ENCODE data around the gene TNFAIP8L3.

TNFAIP8L3 gene

GRCh38 chr15:51065261-51065660 is 29.4 kb downstream of the TNFAIP8L3 start:
- no peaks in the 10 kb centered on the region for H3K4me1 ChIP-seq (ENCODE audit: control insufficient read depth in 1 of 2, insufficient read depth in 1 of 2, low read depth in 1 of 2, low read length in 1 of 2)
- no peaks in the 10 kb centered on the region for H3K9me3 ChIP-seq
- TF ChIP-seq CTCF (IDR thresholded peaks at IDR 0.05) = no peak
- H3K27me3 ChIP-seq = peaks cover 81% of the 10 kb centered on the region
- H3K36me3 ChIP-seq = no peaks in the 10 kb centered on the region
- H3K4me3 ChIP-seq (ENCODE audit: low read depth in 1 of 2, low read length in 1 of 2) = no peak overlapping the region
- H3K27ac ChIP-seq = no peak overlapping the region

- Histone ChIP-seq H3K27ac (no peak overlapping the region), H3K4me3 (ENCODE audit: low read depth in 1 of 2, low read length in 1 of 2) (no peak overlapping the region), H3K36me3 (no peaks in the 10 kb centered on the region), H3K27me3 (peaks cover 88% of the 10 kb centered on the region), H3K9me3 (no peaks in the 10 kb centered on the region), H3K4me1 (ENCODE audit: control insufficient read depth in 1 of 2, insufficient read depth in 1 of 2, low read depth in 1 of 2, low read length in 1 of 2) (no peaks in the 10 kb centered on the region)
- no peak for TF ChIP-seq CTCF (IDR thresholded peaks at IDR 0.05)
Measured at GRCh38 chr15:51062736-51063135, 32.0 kb downstream of the TNFAIP8L3 start.

GRCh38 chr15:51060030-51060673 is 34.6 kb downstream of the TNFAIP8L3 start:
- Histone ChIP-seq H3K27me3 (peaks cover 92% of the 10 kb centered on the region), H3K4me1 (ENCODE audit: control insufficient read depth in 1 of 2, insufficient read depth in 1 of 2, low read depth in 1 of 2, low read length in 1 of 2) (no peaks in the 10 kb centered on the region), H3K36me3 (no peaks in the 10 kb centered on the region), H3K4me3 (ENCODE audit: low read depth in 1 of 2, low read length in 1 of 2) (no peak overlapping the region), H3K9me3 (no peaks in the 10 kb centered on the region), H3K27ac (no peak overlapping the region)
- TF ChIP-seq CTCF (IDR thresholded peaks at IDR 0.05) = no peak

GRCh38 chr15:51054535-51054934 is 40.2 kb downstream of the TNFAIP8L3 start:
- Histone ChIP-seq H3K27ac (no peak overlapping the region), H3K36me3 (no peaks in the 10 kb centered on the region), H3K4me1 (ENCODE audit: control insufficient read depth in 1 of 2, insufficient read depth in 1 of 2, low read depth in 1 of 2, low read length in 1 of 2) (no peaks in the 10 kb centered on the region), H3K9me3 (no peaks in the 10 kb centered on the region), H3K4me3 (ENCODE audit: low read depth in 1 of 2, low read length in 1 of 2) (no peak overlapping the region), H3K27me3 (peaks cover 71% of the 10 kb centered on the region)
- no peak for TF ChIP-seq CTCF (IDR thresholded peaks at IDR 0.05)

GRCh38 chr15:51053571-51053970 is 41.1 kb downstream of the TNFAIP8L3 start:
- Histone ChIP-seq H3K27me3 (peaks cover 63% of the 10 kb centered on the region), H3K36me3 (no peaks in the 10 kb centered on the region), H3K27ac (no peak overlapping the region), H3K4me1 (ENCODE audit: control insufficient read depth in 1 of 2, insufficient read depth in 1 of 2, low read depth in 1 of 2, low read length in 1 of 2) (no peaks in the 10 kb centered on the region), H3K4me3 (ENCODE audit: low read depth in 1 of 2, low read length in 1 of 2) (no peak overlapping the region), H3K9me3 (no peaks in the 10 kb centered on the region)
- TF ChIP-seq CTCF (IDR thresholded peaks at IDR 0.05) = no peak
